HG02623 (cell line): ENCODE data around the gene SMIM28.
"Not testable (repeated sequence)": the region's sequence is repeated elsewhere in the genome, so short reads cannot be mapped to it uniquely, and the experiment has no call there.

Experiments
- ATAC-seq: cut with Tn5 transposase; IDR thresholded peaks from one replicate; pipeline ENCODE4 v1.9.1; 2021; ENCODE audit warnings: moderate library complexity; ENCODE audit not compliant: unreplicated experiment

The SMIM28 gene

GRCh38 chr6:138403801-138404665 lies 26.3 kb downstream of the SMIM28 start, which contains the start of gene HEBP2:
TSS of gene HEBP2 (plus strand) at chr6:138404223. CDS start at chr6:138404496, 273 bp downstream.
- peak; percentile 78 for ATAC-seq

GRCh38 chr6:138404666-138405337 lies 27.1 kb downstream of the SMIM28 start:
- ATAC-seq, result no peak

GRCh38 chr6:138405816-138406413 lies 28.2 kb downstream of the SMIM28 start:
- no peak for ATAC-seq

GRCh38 chr6:138406443-138406842 lies 28.7 kb downstream of the SMIM28 start:
- ATAC-seq, result no peak

- ATAC-seq, result no peak
Observed at GRCh38 chr6:138410048-138410735, 32.5 kb downstream of the SMIM28 start.

GRCh38 chr6:138410972-138411880 lies 33.5 kb downstream of the SMIM28 start:
- no peak for ATAC-seq

- no peak for ATAC-seq
Observed at GRCh38 chr6:138415125-138415524, 37.4 kb downstream of the SMIM28 start.

GRCh38 chr6:138416206-138416605 lies 38.5 kb downstream of the SMIM28 start:
- ATAC-seq, result no peak

- no peak for ATAC-seq
Observed at GRCh38 chr6:138417493-138418117, 39.9 kb downstream of the SMIM28 start.

- no peak for ATAC-seq
Observed at GRCh38 chr6:138418118-138418742, 40.5 kb downstream of the SMIM28 start.

- no peak for ATAC-seq
Observed at GRCh38 chr6:138419766-138420165, 42.1 kb downstream of the SMIM28 start.

- no peak for ATAC-seq
Observed at GRCh38 chr6:138420356-138420755, 42.7 kb downstream of the SMIM28 start.

- ATAC-seq, result no peak
Observed at GRCh38 chr6:138421089-138421488, 43.4 kb downstream of the SMIM28 start.

- no peak for ATAC-seq
Observed at GRCh38 chr6:138421608-138422007, 43.9 kb downstream of the SMIM28 start.

- no peak for ATAC-seq
Observed at GRCh38 chr6:138422861-138423260, 45.2 kb downstream of the SMIM28 start.

GRCh38 chr6:138424004-138424904 lies 46.5 kb downstream of the SMIM28 start:
- no peak for ATAC-seq

GRCh38 chr6:138425256-138425655 lies 47.6 kb downstream of the SMIM28 start:
- ATAC-seq, result not testable (repeated sequence)

GRCh38 chr6:138426500-138427123 lies 48.9 kb downstream of the SMIM28 start:
- no peak for ATAC-seq
